Smooth muscle cell (in vitro differentiated cells): ENCODE data around the gene EEFSEC. TPM values are rescaled to one million over a fixed set of nuclear protein-coding genes. Genes with fewer than 3 reads are reported as not detected.

Source experiments
- DNase-seq: peaks from one replicate; lab custom pipeline; 2025; ENCODE audit not compliant: unreplicated experiment; lab: John Stamatoyannopoulos, UW
- H2AFZ ChIP-seq: fragments of 200-600 bp; sonication (generic); 2 replicates; pipeline ENCODE4 v1.6.0; 2016; ENCODE audit warnings: antibody characterized with exemption, low read depth, mild to moderate bottlenecking
- H3F3A ChIP-seq: fragments of 200-600 bp; sonication (generic); 2 replicates; pipeline ENCODE4 v1.6.0; 2017; ENCODE audit warnings: antibody characterized with exemption, low read depth
- H3K27ac ChIP-seq: fragments of 200-600 bp; sonication (generic); 2 replicates; pipeline ENCODE4 v1.5.1; 2016; ENCODE audit warnings: low read depth, mild to moderate bottlenecking
- H3K27me3 ChIP-seq: fragments of 200-600 bp; sonication (generic); 2 replicates; pipeline ENCODE4 v1.6.1; 2016; ENCODE audit warnings: low read depth, mild to moderate bottlenecking
- H3K36me3 ChIP-seq: fragments of 200-600 bp; sonication (generic); 2 replicates; pipeline ENCODE4 v1.5.1; 2016; ENCODE audit warnings: low read depth
- H3K4me1 ChIP-seq: fragments of 200-600 bp; sonication (generic); 2 replicates; pipeline ENCODE4 v1.5.1; 2016; ENCODE audit warnings: low read depth
- H3K4me2 ChIP-seq: fragments of 200-600 bp; sonication (generic); 2 replicates; pipeline ENCODE4 v1.6.0; 2016; ENCODE audit warnings: mild to moderate bottlenecking
- H3K4me3 ChIP-seq: fragments of 200-600 bp; sonication (generic); 2 replicates; pipeline ENCODE4 v1.5.1; 2016; ENCODE audit warnings: mild to moderate bottlenecking
- H3K79me2 ChIP-seq: fragments of 200-600 bp; sonication (generic); 2 replicates; pipeline ENCODE4 v1.6.0; 2016; ENCODE audit warnings: low read depth, mild to moderate bottlenecking
- H3K9ac ChIP-seq: fragments of 200-600 bp; sonication (generic); 2 replicates; pipeline ENCODE4 v1.6.0; 2016; ENCODE audit warnings: low read depth
- H3K9me3 ChIP-seq: fragments of 200-600 bp; sonication (generic); replicated peaks from 2 replicates; pipeline ENCODE4 v1.5.1; 2016; ENCODE audit warnings: low read depth
- H4K20me1 ChIP-seq: fragments of 200-600 bp; sonication (generic); 2 replicates; pipeline ENCODE4 v1.6.0; 2016; ENCODE audit warnings: low read depth
- WGBS: methylation state at CpG from one replicate; pipeline ENCODE4 v1.1.7; 2016; ENCODE audit warnings: low lambda C conversion rate; 5-methylcytosine and 5-hydroxymethylcytosine counted together
- polyA plus RNA-seq: library from polyadenylated mRNA; unstranded; fragments of >200 nt; fragmentation: Nextera tagmentation; extraction: Ambion mirVana; gene quantifications from 2 replicates; pipeline ENCODE4 v1.2.1, GENCODE V29; 2016
- total RNA-seq: library from RNA; depleted of rRNA; stranded (reverse); fragments of >200 nt; gene quantifications from 2 replicates; pipeline ENCODE4 v1.2.3, GENCODE V29; 2014
- TF ChIP-seq, protein P1 (sequence below): fragments of 200-600 bp; sonication (generic); IDR thresholded peaks from 2 replicates; pipeline ENCODE4 v1.5.1; 2017; ENCODE audit warnings: borderline replicate concordance, mild to moderate bottlenecking, antibody characterized with exemption; ENCODE audit not compliant: insufficient read depth, poor library complexity, severe bottlenecking

EEFSEC gene
- total and polyA plus RNA-seq, 2 experiments from 2014 or later: 12.4 to 17.1 TPM

DNA sequence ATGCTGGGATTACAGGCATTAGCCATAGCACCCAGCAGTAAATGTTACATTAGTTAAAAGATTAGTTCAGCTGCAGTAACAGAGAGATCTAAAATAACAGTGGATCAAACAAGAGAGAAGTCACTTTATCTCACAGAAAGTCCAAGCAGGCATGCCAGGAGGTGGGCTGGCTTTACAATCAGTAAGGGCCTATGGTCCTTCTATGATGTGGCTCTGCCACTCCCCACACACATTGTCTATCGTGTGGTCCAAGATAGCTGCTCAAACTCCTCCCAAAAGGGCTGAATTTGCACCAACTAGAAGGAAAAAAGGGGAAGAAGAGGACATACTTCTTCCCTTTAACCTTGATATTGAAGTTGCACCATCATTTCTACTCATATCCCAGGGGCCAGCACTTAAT is 25.0 kb upstream of the EEFSEC start:
- no peaks in the 10 kb centered on the region for H3K4me1 ChIP-seq
- WGBS: 75% methylated on average over 1 of the region's 1 CpG
- no peaks in the 10 kb centered on the region for H3K79me2 ChIP-seq
- no peaks in the 10 kb centered on the region for H3K9me3 ChIP-seq
- H3K4me2 ChIP-seq: no peak overlapping the region
- H3K27ac ChIP-seq: no peak overlapping the region
- TF ChIP-seq, protein P1, sequence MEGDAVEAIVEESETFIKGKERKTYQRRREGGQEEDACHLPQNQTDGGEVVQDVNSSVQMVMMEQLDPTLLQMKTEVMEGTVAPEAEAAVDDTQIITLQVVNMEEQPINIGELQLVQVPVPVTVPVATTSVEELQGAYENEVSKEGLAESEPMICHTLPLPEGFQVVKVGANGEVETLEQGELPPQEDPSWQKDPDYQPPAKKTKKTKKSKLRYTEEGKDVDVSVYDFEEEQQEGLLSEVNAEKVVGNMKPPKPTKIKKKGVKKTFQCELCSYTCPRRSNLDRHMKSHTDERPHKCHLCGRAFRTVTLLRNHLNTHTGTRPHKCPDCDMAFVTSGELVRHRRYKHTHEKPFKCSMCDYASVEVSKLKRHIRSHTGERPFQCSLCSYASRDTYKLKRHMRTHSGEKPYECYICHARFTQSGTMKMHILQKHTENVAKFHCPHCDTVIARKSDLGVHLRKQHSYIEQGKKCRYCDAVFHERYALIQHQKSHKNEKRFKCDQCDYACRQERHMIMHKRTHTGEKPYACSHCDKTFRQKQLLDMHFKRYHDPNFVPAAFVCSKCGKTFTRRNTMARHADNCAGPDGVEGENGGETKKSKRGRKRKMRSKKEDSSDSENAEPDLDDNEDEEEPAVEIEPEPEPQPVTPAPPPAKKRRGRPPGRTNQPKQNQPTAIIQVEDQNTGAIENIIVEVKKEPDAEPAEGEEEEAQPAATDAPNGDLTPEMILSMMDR: no peak
- no peak for DNase-seq
- H3K9ac ChIP-seq: no peak overlapping the region
- no peak overlapping the region for H2AFZ ChIP-seq
- no peak overlapping the region for H3K4me3 ChIP-seq
- no peaks in the 10 kb centered on the region for H4K20me1 ChIP-seq
- no peaks in the 10 kb centered on the region for H3K36me3 ChIP-seq
- peaks cover 5% of the 10 kb centered on the region for H3F3A ChIP-seq
- H3K27me3 ChIP-seq: peaks cover 5% of the 10 kb centered on the region

DNA sequence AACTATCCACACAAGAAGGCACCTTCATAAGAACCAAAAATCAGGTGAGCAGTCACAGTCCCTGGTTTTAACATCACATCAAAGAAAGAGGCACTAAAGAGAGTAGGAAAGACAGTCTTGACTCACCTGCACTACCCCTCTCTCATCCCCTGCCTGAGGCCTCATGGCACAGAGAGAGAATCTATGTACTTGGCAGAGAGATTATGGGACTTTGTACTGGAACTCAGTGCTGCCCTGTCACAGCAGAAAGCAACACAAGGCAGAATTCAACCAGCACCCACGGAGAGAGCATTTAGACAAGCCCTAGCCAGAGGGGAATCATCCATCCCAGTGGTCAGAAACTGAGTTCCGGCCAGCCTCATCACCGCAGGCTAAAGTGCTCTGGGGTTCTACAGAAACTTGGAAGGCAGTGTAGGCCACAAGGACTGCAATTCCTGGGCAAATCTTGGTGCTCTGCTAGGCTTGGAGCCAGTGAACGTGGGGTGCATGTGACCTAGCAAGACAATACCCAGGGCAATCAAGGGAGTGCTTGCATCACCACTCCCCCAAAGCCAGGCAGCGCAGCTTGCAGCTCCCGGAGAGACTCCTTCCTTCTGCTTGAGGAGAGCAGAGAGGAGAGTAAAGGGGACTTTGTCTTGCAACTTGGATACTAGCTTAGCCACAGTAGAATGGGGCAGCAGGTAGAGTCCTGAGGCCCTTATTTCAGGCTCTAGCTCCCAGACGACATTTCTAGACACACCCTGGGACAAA is 21.2 kb upstream of the EEFSEC start:
- H3K36me3 ChIP-seq: no peaks in the 10 kb centered on the region
- H4K20me1 ChIP-seq: no peaks in the 10 kb centered on the region
- no peaks in the 10 kb centered on the region for H3K79me2 ChIP-seq
- no peak overlapping the region for H2AFZ ChIP-seq
- no peak overlapping the region for H3K4me3 ChIP-seq
- H3K4me1 ChIP-seq: no peaks in the 10 kb centered on the region
- no peaks in the 10 kb centered on the region for H3K9me3 ChIP-seq
- no peak overlapping the region for H3K9ac ChIP-seq
- WGBS: 86% methylated on average over 7 of the region's 7 CpGs
- H3K27ac ChIP-seq: no peak overlapping the region
- no peak for DNase-seq
- H3F3A ChIP-seq: no peaks in the 10 kb centered on the region
- H3K27me3 ChIP-seq: peaks cover 23% of the 10 kb centered on the region
- H3K4me2 ChIP-seq: no peak overlapping the region
- TF ChIP-seq, protein P1: no peak

DNA sequence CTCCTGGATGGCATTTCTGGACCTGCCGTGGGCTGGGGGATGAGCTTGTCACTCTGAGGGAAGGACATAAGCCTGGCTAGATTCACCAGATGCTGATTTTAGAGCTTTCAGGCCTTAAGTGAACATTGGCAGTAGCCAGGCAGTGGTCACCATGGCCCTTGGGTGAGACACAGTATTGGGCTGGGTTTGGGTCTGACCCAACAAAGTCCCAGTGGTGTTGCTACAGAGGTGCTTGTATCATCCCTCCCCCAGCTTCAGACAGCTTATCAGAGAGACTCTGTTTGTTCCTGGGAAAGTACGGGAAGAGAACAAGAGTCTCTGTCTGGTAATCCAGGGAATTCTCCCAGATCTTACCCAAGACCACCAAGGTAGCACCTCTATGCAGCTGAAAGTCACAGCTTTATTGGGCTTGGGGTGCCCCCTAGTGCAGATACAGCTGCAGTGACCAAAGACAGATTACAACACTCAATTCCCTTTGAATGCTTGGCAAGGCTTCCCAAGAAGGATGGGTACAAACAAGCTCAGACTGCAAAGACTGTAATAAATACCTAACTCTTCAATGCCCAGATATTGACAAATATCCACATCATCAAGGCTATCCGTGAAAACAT is 19.9 kb upstream of the EEFSEC start:
- Histone ChIP-seq H3F3A (no peaks in the 10 kb centered on the region), H3K27ac (no peak overlapping the region), H4K20me1 (no peaks in the 10 kb centered on the region), H3K9me3 (no peaks in the 10 kb centered on the region), H2AFZ (no peak overlapping the region), H3K9ac (no peak overlapping the region), H3K27me3 (peaks cover 35% of the 10 kb centered on the region), H3K79me2 (no peaks in the 10 kb centered on the region), H3K4me1 (no peaks in the 10 kb centered on the region), H3K4me3 (no peak overlapping the region), H3K4me2 (no peak overlapping the region), H3K36me3 (no peaks in the 10 kb centered on the region)
- DNase-seq: no peak
- TF ChIP-seq, protein P1: peak; percentile 29
- WGBS: 54% methylated on average over 3 of the region's 3 CpGs

DNA sequence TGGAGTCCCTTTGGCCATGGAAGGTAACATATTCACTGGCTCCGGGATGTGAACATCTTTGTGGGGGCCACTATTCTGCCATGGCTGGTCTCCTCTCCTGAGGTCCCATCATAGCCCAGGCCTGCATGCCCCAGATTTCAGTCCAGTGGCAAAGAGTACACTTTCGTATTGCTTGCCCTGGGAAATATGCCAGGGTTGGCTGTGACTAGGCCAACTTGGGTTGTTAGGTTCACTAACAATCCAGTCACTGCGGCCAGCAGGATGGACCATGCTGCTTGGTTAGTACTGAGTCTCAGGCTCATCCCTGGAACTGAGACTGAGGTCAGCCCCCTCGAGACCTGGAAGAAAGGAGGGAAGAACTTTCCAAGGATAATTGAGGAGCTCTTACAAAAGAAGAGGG is 9.8 kb upstream of the EEFSEC start:
- H3K4me1 ChIP-seq: no peaks in the 10 kb centered on the region
- no peaks in the 10 kb centered on the region for H3K79me2 ChIP-seq
- no peak overlapping the region for H3K27ac ChIP-seq
- no peak overlapping the region for H3K4me2 ChIP-seq
- H4K20me1 ChIP-seq: no peaks in the 10 kb centered on the region
- no peak for DNase-seq
- H2AFZ ChIP-seq: no peak overlapping the region
- WGBS: 93% methylated on average over 4 of the region's 4 CpGs
- no peaks in the 10 kb centered on the region for H3F3A ChIP-seq
- no peak overlapping the region for H3K4me3 ChIP-seq
- no peaks in the 10 kb centered on the region for H3K9me3 ChIP-seq
- no peaks in the 10 kb centered on the region for H3K36me3 ChIP-seq
- peaks cover 24% of the 10 kb centered on the region for H3K27me3 ChIP-seq
- no peak overlapping the region for H3K9ac ChIP-seq
- TF ChIP-seq, protein P1: no peak
